HEK293T (cell line): Measurements from ENCODE around the gene PPP1R13B.

Experiments used
- CTCF ChIA-PET: fragments of 350-600 bp; formaldehyde crosslinking; extraction: SDS; loops from one replicate; lab custom pipeline; 2021; ENCODE audit warnings: antibody characterized with exemption, inconsistent platforms; lab: Yijun Ruan, JAX
- POLR2A ChIA-PET: fragments of 350-600 bp; formaldehyde crosslinking; extraction: SDS; loops from one replicate; lab custom pipeline; 2020; ENCODE audit warnings: antibody characterized with exemption, inconsistent platforms; lab: Yijun Ruan, JAX
- DNase-seq: peaks from one replicate; pipeline ENCODE4 v3.0.0; 2012; ENCODE audit warnings: mixed read lengths; ENCODE audit errors: extremely low spot score
- ARNT ChIP-seq: fragments of 450-650 bp; IDR thresholded peaks from 2 replicates; pipeline ENCODE4 v1.6.1; 2017; ENCODE audit warnings: mild to moderate bottlenecking
- BHLHE40 ChIP-seq: fragments of 450-650 bp; IDR thresholded peaks from 2 replicates; pipeline ENCODE4 v1.6.1; 2016; ENCODE audit warnings: mild to moderate bottlenecking, moderate library complexity, borderline replicate concordance
- CTBP1 ChIP-seq: fragments of 450-650 bp; IDR thresholded peaks from 2 replicates; pipeline ENCODE4 v1.6.1; 2016; ENCODE audit warnings: borderline replicate concordance
- ELF4 ChIP-seq: fragments of 450-650 bp; IDR thresholded peaks from 2 replicates; pipeline ENCODE4 v1.6.1; 2017; ENCODE audit warnings: antibody characterized with exemption
- FOXA1 ChIP-seq: fragments of 450-650 bp; IDR thresholded peaks from 2 replicates; pipeline ENCODE4 v1.6.1; 2016; ENCODE audit warnings: mild to moderate bottlenecking
- FOXK2 ChIP-seq: fragments of 450-650 bp; IDR thresholded peaks from 2 replicates; pipeline ENCODE4 v1.6.1; 2016; ENCODE audit warnings: mild to moderate bottlenecking
- FOXM1 ChIP-seq: fragments of 450-650 bp; IDR thresholded peaks from 2 replicates; pipeline ENCODE4 v1.6.1; 2017; ENCODE audit warnings: mild to moderate bottlenecking, borderline replicate concordance
- HDGF ChIP-seq: fragments of 450-650 bp; IDR thresholded peaks from 2 replicates; pipeline ENCODE4 v1.6.1; 2017; ENCODE audit warnings: antibody characterized with exemption, borderline replicate concordance
- L3MBTL2 ChIP-seq: fragments of 450-650 bp; conservative IDR thresholded peaks from 2 replicates; pipeline ENCODE4 v1.6.1; 2016; ENCODE audit warnings: mild to moderate bottlenecking
- LEF1 ChIP-seq: fragments of 450-650 bp; IDR thresholded peaks from 2 replicates; pipeline ENCODE4 v1.6.1; 2017; ENCODE audit warnings: mild to moderate bottlenecking, borderline replicate concordance
- NFRKB ChIP-seq: fragments of 450-650 bp; IDR thresholded peaks from 2 replicates; pipeline ENCODE4 v1.6.1; 2016; ENCODE audit warnings: mild to moderate bottlenecking, moderate library complexity
- PKNOX1 ChIP-seq: fragments of 450-650 bp; IDR thresholded peaks from 2 replicates; pipeline ENCODE4 v1.6.1; 2016
- SP1 ChIP-seq: fragments of 450-650 bp; IDR thresholded peaks from 2 replicates; pipeline ENCODE4 v1.6.1; 2017
- SUZ12 ChIP-seq: fragments of 450-650 bp; IDR thresholded peaks from 2 replicates; pipeline ENCODE4 v1.6.1; 2016; ENCODE audit warnings: mild to moderate bottlenecking
- TARDBP ChIP-seq: fragments of 450-650 bp; IDR thresholded peaks from 2 replicates; pipeline ENCODE4 v1.6.1; 2016
- ZNF384 ChIP-seq: fragments of 450-650 bp; IDR thresholded peaks from 2 replicates; pipeline ENCODE4 v1.6.1; 2016

PPP1R13B gene

GRCh38 chr14:103770500-103770899 lies 76.9 kb downstream of the PPP1R13B start:
- no peak for TF ChIP-seq FOXM1
- no peak for TF ChIP-seq PKNOX1
- no peak for TF ChIP-seq CTBP1
- no peak for TF ChIP-seq ZNF384
- no peak for TF ChIP-seq TARDBP
- TF ChIP-seq L3MBTL2: no peak
- TF ChIP-seq SP1: no peak
- no peak for TF ChIP-seq HDGF
- no peak for TF ChIP-seq SUZ12
- no peak for DNase-seq
- ChIA-PET CTCF (interaction anchor here (0.6 to 0.9 kb wide), 2 partner anchors 147 to 177 kb away, joined by 3 read pairs; no protein-coding TSS in a partner anchor), POLR2A (no interaction called here)

- ChIA-PET POLR2A (no interaction called here), CTCF (no interaction called here)
- no peak for DNase-seq
- TF ChIP-seq TARDBP (no peak), SUZ12 (no peak)
These were observed 80.0 kb downstream of the PPP1R13B start for GRCh38 chr14:103767336-103767894.

- DNase-seq: no peak
- TF ChIP-seq LEF1 (no peak), TARDBP (no peak), ZNF384 (no peak), FOXA1 (no peak), ELF4 (no peak), HDGF (no peak), CTBP1 (no peak), NFRKB (no peak), SUZ12 (no peak), FOXM1 (no peak), FOXK2 (no peak), SP1 (no peak)
- POLR2A ChIA-PET: no interaction called here
- CTCF ChIA-PET: no interaction called here
These were observed 81.8 kb downstream of the PPP1R13B start for GRCh38 chr14:103765526-103765925.

- ChIA-PET POLR2A (no interaction called here), CTCF (no interaction called here)
- no peak for DNase-seq
- no peak for TF ChIP-seq BHLHE40
- no peak for TF ChIP-seq ZNF384
- no peak for TF ChIP-seq SP1
- TF ChIP-seq ELF4: no peak
- no peak for TF ChIP-seq FOXK2
- TF ChIP-seq FOXA1: no peak
These were observed 83.5 kb downstream of the PPP1R13B start for GRCh38 chr14:103763730-103764488.

- no peak for DNase-seq
- CTCF ChIA-PET: no interaction called here
- TF ChIP-seq ELF4: no peak
- no peak for TF ChIP-seq ARNT
- no peak for TF ChIP-seq CTBP1
- no peak for TF ChIP-seq NFRKB
- no peak for TF ChIP-seq LEF1
- TF ChIP-seq SUZ12: no peak
- no peak for TF ChIP-seq FOXK2
- no peak for TF ChIP-seq ZNF384
- no peak for TF ChIP-seq FOXA1
- POLR2A ChIA-PET: no interaction called here
These were observed 84.8 kb downstream of the PPP1R13B start for GRCh38 chr14:103762541-103762940.

- POLR2A ChIA-PET: no interaction called here
- CTCF ChIA-PET: no interaction called here
- DNase-seq: no peak
- TF ChIP-seq CTBP1 (no peak), FOXA1 (no peak)
These were observed 85.3 kb downstream of the PPP1R13B start for GRCh38 chr14:103762036-103762435.

- no peak for DNase-seq
- ChIA-PET POLR2A (no interaction called here), CTCF (interaction anchor here (0.8 kb wide), 1 partner anchor 33 kb away, joined by 3 read pairs; no protein-coding TSS in a partner anchor)
- TF ChIP-seq FOXM1: no peak
- no peak for TF ChIP-seq ELF4
- no peak for TF ChIP-seq ARNT
- no peak for TF ChIP-seq SP1
- no peak for TF ChIP-seq TARDBP
These were observed 89.2 kb downstream of the PPP1R13B start for GRCh38 chr14:103758059-103758776.

- CTCF ChIA-PET: no interaction called here
- no peak for TF ChIP-seq TARDBP
- no peak for TF ChIP-seq ELF4
- TF ChIP-seq CTBP1: no peak
- TF ChIP-seq LEF1: no peak
- no peak for TF ChIP-seq SUZ12
- no peak for TF ChIP-seq FOXA1
- TF ChIP-seq PKNOX1: no peak
- no peak for TF ChIP-seq ARNT
- TF ChIP-seq NFRKB: no peak
- no peak for TF ChIP-seq ZNF384
- no peak for TF ChIP-seq BHLHE40
- TF ChIP-seq FOXK2: no peak
- no peak for TF ChIP-seq HDGF
- no peak for TF ChIP-seq SP1
- TF ChIP-seq FOXM1: no peak
- TF ChIP-seq L3MBTL2: no peak
- POLR2A ChIA-PET: no interaction called here
- no peak for DNase-seq
These were observed 92.3 kb downstream of the PPP1R13B start for GRCh38 chr14:103755060-103755459.
